HG02678 (cell line): ENCODE results near the gene PCDHA11.
"Not testable (repeated sequence)": the region's sequence is repeated elsewhere in the genome, so short reads cannot be mapped to it uniquely, and the experiment has no call there.

Experiments
- ATAC-seq: cut with Tn5 transposase; IDR thresholded peaks from one replicate; pipeline ENCODE4 v1.9.1; 2021; ENCODE audit warnings: mild to moderate bottlenecking, moderate library complexity; ENCODE audit not compliant: unreplicated experiment

The PCDHA11 gene

GRCh38 chr5:140849831-140850634 is 18.7 kb upstream of the PCDHA11 start:
- ATAC-seq: not testable (repeated sequence)

- ATAC-seq: no peak
These were observed 12.7 kb upstream of the PCDHA11 start, which contains the start of gene PCDHA10 for GRCh38 chr5:140855772-140856674. Gene PCDHA10, plus strand, starts transcription at chr5:140855897. Its CDS starts 152 bp downstream, at chr5:140856049.

- ATAC-seq: no peak
These were observed 11.4 kb upstream of the PCDHA11 start for GRCh38 chr5:140857177-140857986.

GRCh38 chr5:140857987-140858240 is 10.8 kb upstream of the PCDHA11 start:
- ATAC-seq: no peak

- no peak for ATAC-seq
These were observed 6.1 kb upstream of the PCDHA11 start for GRCh38 chr5:140862441-140863295.

GRCh38 chr5:140869555-140869886 is 764 bp downstream of the PCDHA11 start:
- ATAC-seq: no peak

- ATAC-seq: no peak
These were observed 1.8 kb downstream of the PCDHA11 start for GRCh38 chr5:140870221-140871201.

- ATAC-seq: no peak
These were observed 6.6 kb downstream of the PCDHA11 start, which contains the start of gene PCDHA12 for GRCh38 chr5:140875085-140876065. Gene PCDHA12, plus strand, starts transcription at chr5:140875308. Its CDS starts 165 bp downstream, at chr5:140875473.

- not testable (repeated sequence) for ATAC-seq
These were observed 7.9 kb downstream of the PCDHA11 start for GRCh38 chr5:140876541-140877261.

GRCh38 chr5:140877262-140877581 is 8.5 kb downstream of the PCDHA11 start:
- ATAC-seq: no peak

- ATAC-seq: no peak
These were observed 13.3 kb downstream of the PCDHA11 start, which contains the start of gene PCDHA13 for GRCh38 chr5:140881889-140882590. Gene PCDHA13, plus strand, starts transcription at chr5:140882124. Its CDS starts 145 bp downstream, at chr5:140882269.

- ATAC-seq: no peak
These were observed 13.8 kb downstream of the PCDHA11 start for GRCh38 chr5:140882591-140882899.

GRCh38 chr5:140883373-140883772 is 14.6 kb downstream of the PCDHA11 start:
- ATAC-seq: no peak

- no peak for ATAC-seq
These were observed 15.4 kb downstream of the PCDHA11 start for GRCh38 chr5:140883927-140884697.

- ATAC-seq: no peak
These were observed 47.6 kb downstream of the PCDHA11 start for GRCh38 chr5:140916325-140916724.
